Mesenchymal stem cell (in vitro differentiated cells and primary cell): ENCODE measurements around the gene DUSP5.

ENCODE experiments used
- DNase-seq: peaks from one replicate; pipeline ENCODE4 v3.0.0-alpha.2; 2013
- H2AFZ ChIP-seq: one replicate; pipeline ENCODE4 v1.6.1; 2013; ENCODE audit warnings: low read depth, mild to moderate bottlenecking, control low read depth, inconsistent platforms, low read length, moderate library complexity
- H2AK5ac ChIP-seq: 2 replicates; pipeline ENCODE4 v1.6.1; 2013; ENCODE audit warnings: low read length, moderate library complexity, mild to moderate bottlenecking, inconsistent platforms; ENCODE audit not compliant: severe bottlenecking
- H2BK120ac ChIP-seq: one replicate; pipeline ENCODE4 v1.6.1; 2013; ENCODE audit warnings: low read depth, mild to moderate bottlenecking, inconsistent platforms, low read length, moderate library complexity
- H2BK12ac ChIP-seq, 2 experiments: one replicate each; pipeline ENCODE4 v1.6.1; 2013; ENCODE audit warnings: inconsistent platforms in 2 of 2, low read length in 2 of 2, mild to moderate bottlenecking in 2 of 2, moderate library complexity in 2 of 2, control low read depth in 1 of 2
- H2BK15ac ChIP-seq: one replicate; pipeline ENCODE4 v1.6.1; 2013; ENCODE audit warnings: mild to moderate bottlenecking, low read depth, inconsistent platforms; ENCODE audit not compliant: poor library complexity, severe bottlenecking
- H2BK5ac ChIP-seq: 2 replicates; pipeline ENCODE4 v1.6.1; 2013; ENCODE audit warnings: low read depth, mild to moderate bottlenecking, low read length, control low read depth, inconsistent platforms; ENCODE audit not compliant: poor library complexity, severe bottlenecking
- H3K14ac ChIP-seq, 2 experiments: one replicate each; pipeline ENCODE4 v1.6.1; 2013; ENCODE audit warnings: inconsistent platforms in 2 of 2, low read length in 2 of 2, control low read depth in 1 of 2, mild to moderate bottlenecking in 1 of 2, moderate library complexity in 1 of 2
- H3K18ac ChIP-seq, 2 experiments: one replicate each; pipeline ENCODE4 v1.6.1; 2013; ENCODE audit warnings: inconsistent platforms in 2 of 2, low read length in 2 of 2, control low read depth in 1 of 2, low read depth in 1 of 2, mild to moderate bottlenecking in 1 of 2
- H3K23ac ChIP-seq, 2 experiments: one replicate each; pipeline ENCODE4 v1.6.1; 2013; ENCODE audit warnings: inconsistent platforms in 2 of 2, low read length in 2 of 2, mild to moderate bottlenecking in 2 of 2, moderate library complexity in 2 of 2, control low read depth in 1 of 2
- H3K27ac ChIP-seq: 2 replicates; pipeline ENCODE4 v1.5.1; 2013; ENCODE audit warnings: mild to moderate bottlenecking, moderate library complexity, low read length, control low read depth, inconsistent platforms; ENCODE audit not compliant: poor library complexity, severe bottlenecking
- H3K27me3 ChIP-seq, 2 experiments: 2 replicates each; pipeline versions ENCODE4 v1.6.1 to v1.7.0; 2013; ENCODE audit warnings: low read length in 2 of 2, mild to moderate bottlenecking in 2 of 2, moderate library complexity in 2 of 2, control low read depth in 1 of 2, inconsistent platforms in 1 of 2; ENCODE audit not compliant: control insufficient read depth in 1 of 2, insufficient read depth in 1 of 2
- H3K36me3 ChIP-seq, 2 experiments: 2 replicates each; pipeline versions ENCODE4 v1.6.1 to v1.7.0; 2013; ENCODE audit warnings: low read length in 2 of 2, control low read depth in 1 of 2, inconsistent platforms in 1 of 2, low read depth in 1 of 2, mild to moderate bottlenecking in 1 of 2; ENCODE audit not compliant: insufficient read depth in 2 of 2, control insufficient read depth in 1 of 2
- H3K4ac ChIP-seq, 2 experiments: one replicate each; pipeline ENCODE4 v1.6.1; 2013; ENCODE audit warnings: inconsistent platforms in 2 of 2, low read length in 2 of 2, mild to moderate bottlenecking in 2 of 2, moderate library complexity in 2 of 2, control low read depth in 1 of 2, low read depth in 1 of 2
- H3K4me1 ChIP-seq: 2 replicates; pipeline ENCODE4 v1.6.1; 2013; ENCODE audit warnings: low read depth, low read length, control low read depth; ENCODE audit not compliant: control insufficient read depth, insufficient read depth
- H3K4me2 ChIP-seq: 2 replicates; pipeline ENCODE4 v1.6.1; 2013; ENCODE audit warnings: low read length, mild to moderate bottlenecking, inconsistent platforms; ENCODE audit not compliant: poor library complexity, severe bottlenecking
- H3K4me3 ChIP-seq, 2 experiments: 2 replicates each; pipeline versions ENCODE4 v1.5.1 to v1.7.0; 2013; ENCODE audit warnings: low read length in 2 of 2, mild to moderate bottlenecking in 2 of 2, control low read depth in 1 of 2, low read depth in 1 of 2; ENCODE audit not compliant: insufficient read depth in 1 of 2
- H3K79me1 ChIP-seq: replicated peaks from 2 replicates; pipeline ENCODE4 v1.6.1; 2013; ENCODE audit warnings: mild to moderate bottlenecking, control low read depth, low read length, inconsistent platforms; ENCODE audit not compliant: poor library complexity, severe bottlenecking
- H3K9ac ChIP-seq: 2 replicates; pipeline ENCODE4 v1.7.0; 2013; ENCODE audit warnings: mild to moderate bottlenecking, low read length, moderate library complexity
- H3K9me3 ChIP-seq: 2 replicates; pipeline ENCODE4 v1.7.0; 2013; ENCODE audit warnings: mild to moderate bottlenecking, low read length; ENCODE audit not compliant: control insufficient read depth
- H4K8ac ChIP-seq: one replicate; pipeline ENCODE4 v1.6.1; 2013; ENCODE audit warnings: inconsistent platforms, mild to moderate bottlenecking, low read length, moderate library complexity
- H4K91ac ChIP-seq: one replicate; pipeline ENCODE4 v1.6.1; 2013; ENCODE audit warnings: mild to moderate bottlenecking, low read length, inconsistent platforms
- WGBS: methylation state at CpG from one replicate; pipeline ENCODE4 v1.1.7; 2013; ENCODE audit warnings: mixed read lengths; 5-methylcytosine and 5-hydroxymethylcytosine counted together

Gene DUSP5

DNA sequence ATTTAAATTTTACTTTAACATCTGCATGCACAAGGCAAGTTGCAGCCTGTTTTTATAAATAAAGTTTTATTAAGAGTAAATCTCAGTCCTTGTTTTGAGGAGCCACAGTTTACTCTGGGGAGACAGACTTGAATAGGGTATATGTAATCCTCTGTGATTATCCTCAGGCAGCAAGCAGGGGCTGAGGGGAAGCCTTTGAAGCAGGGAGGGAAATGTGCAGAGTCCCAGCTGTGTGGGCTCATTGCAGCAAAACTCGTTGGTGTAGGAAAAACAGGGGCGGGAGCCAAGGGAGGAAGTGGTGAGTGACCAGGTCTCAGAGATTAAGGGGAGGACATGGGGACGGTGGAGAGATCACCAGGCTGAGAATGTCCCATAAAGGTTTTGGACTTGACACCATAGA, 35.4 kb downstream of the DUSP5 start:
- no peaks in the 10 kb centered on the region for H3K36me3 ChIP-seq
- peak overlapping the region; percentile 15 for H2AK5ac ChIP-seq
- no peak overlapping the region for H3K18ac ChIP-seq
- no peak overlapping the region for H2BK12ac ChIP-seq
- no peak overlapping the region for H3K4me3 ChIP-seq
- no peaks in the 10 kb centered on the region for H3K79me1 ChIP-seq
- no peaks in the 10 kb centered on the region for H3K27me3 ChIP-seq
- H3K4ac ChIP-seq = no peak overlapping the region
- H2BK5ac ChIP-seq = no peak overlapping the region
- no peak overlapping the region for H4K91ac ChIP-seq
- 15% methylated on average over 3 of the region's 3 CpGs for WGBS
- H3K14ac ChIP-seq = no peak overlapping the region
- no peak overlapping the region for H3K23ac ChIP-seq
- no peak for DNase-seq
- H2BK15ac ChIP-seq = no peak overlapping the region
- no peaks in the 10 kb centered on the region for H3K9me3 ChIP-seq
- H3K27ac ChIP-seq = no peak overlapping the region
- no peak overlapping the region for H3K9ac ChIP-seq
- H3K4me2 ChIP-seq = no peak overlapping the region
- no peak overlapping the region for H4K8ac ChIP-seq
- no peak overlapping the region for H2AFZ ChIP-seq
- H3K4me1 ChIP-seq = peaks cover 20% of the 10 kb centered on the region
- no peak overlapping the region for H2BK120ac ChIP-seq

- H4K8ac ChIP-seq = no peak overlapping the region
- 97% methylated on average over 2 of the region's 2 CpGs for WGBS
Observed at GRCh38 chr10:110534571-110534970, 36.9 kb downstream of the DUSP5 start.

DNA sequence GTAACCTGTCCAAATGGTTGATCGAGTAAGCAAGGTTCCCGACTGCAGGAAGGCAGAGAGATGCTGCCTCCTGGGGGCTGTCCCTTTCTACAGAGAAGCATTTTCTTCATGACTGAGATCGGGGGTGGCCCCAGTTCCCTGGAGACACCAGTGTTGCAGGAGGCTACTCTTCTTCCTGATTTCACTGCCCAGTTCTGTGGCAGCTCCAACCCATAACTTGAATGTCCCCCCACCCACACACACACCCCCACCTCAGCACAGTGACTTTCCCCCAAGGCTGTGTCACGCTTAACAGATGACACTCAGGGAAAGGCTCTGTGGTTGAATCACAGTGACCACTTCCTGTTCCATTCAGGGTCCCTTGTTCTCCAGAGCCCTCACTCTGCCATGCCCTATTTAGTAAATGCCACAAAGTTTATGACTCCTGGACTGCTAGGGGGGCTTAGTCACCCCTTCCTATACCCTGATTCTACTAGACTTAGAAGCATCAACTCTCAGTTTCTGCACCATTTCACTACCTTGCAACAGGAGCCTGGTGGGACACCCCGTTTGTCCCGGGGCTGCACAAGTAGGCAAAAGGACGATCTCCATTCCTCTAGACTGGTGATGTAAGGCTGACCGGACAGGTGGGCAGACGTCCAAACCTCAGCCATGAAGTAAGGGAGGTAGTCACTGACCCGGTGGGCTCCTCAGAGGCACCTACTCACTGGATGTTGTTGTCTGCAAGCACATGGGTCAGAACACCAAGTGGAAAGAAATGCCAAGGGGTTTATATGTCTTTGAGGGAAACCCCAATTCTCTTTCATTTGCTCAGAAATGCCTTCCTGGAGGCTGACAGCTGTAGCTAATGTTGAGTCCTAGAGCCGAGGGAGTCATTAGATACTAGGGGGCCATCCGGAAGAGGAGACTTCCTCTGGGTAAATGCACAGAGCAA, 38.5 kb downstream of the DUSP5 start:
- no peaks in the 10 kb centered on the region for H3K9me3 ChIP-seq
- peak overlapping the region in 1 of 2 experiments; percentile 50 for H3K18ac ChIP-seq
- no peak overlapping the region for H4K8ac ChIP-seq
- H2BK15ac ChIP-seq = no peak overlapping the region
- no peak overlapping the region for H3K4ac ChIP-seq
- H3K4me1 ChIP-seq = peaks cover 7% of the 10 kb centered on the region
- H3K23ac ChIP-seq = no peak overlapping the region
- H3K4me3 ChIP-seq = no peak overlapping the region
- H3K27ac ChIP-seq = no peak overlapping the region
- H2BK12ac ChIP-seq = no peak overlapping the region
- H3K4me2 ChIP-seq = no peak overlapping the region
- no peaks in the 10 kb centered on the region for H3K27me3 ChIP-seq
- no peaks in the 10 kb centered on the region for H3K36me3 ChIP-seq
- no peak overlapping the region for H3K9ac ChIP-seq
- DNase-seq = peak; percentile 49
- H4K91ac ChIP-seq = no peak overlapping the region
- no peak overlapping the region for H3K14ac ChIP-seq
- H2BK120ac ChIP-seq = no peak overlapping the region
- no peak overlapping the region for H2AFZ ChIP-seq
- no peaks in the 10 kb centered on the region for H3K79me1 ChIP-seq
- WGBS = 43% methylated on average over 12 of the region's 12 CpGs
- no peak overlapping the region for H2BK5ac ChIP-seq
- H2AK5ac ChIP-seq = no peak overlapping the region

More at GRCh38 chr10:110534571-110534970, 36.9 kb downstream of the DUSP5 start:
- no peak overlapping the region for H3K9ac ChIP-seq
- no peak overlapping the region for H2BK120ac ChIP-seq
- no peak overlapping the region for H3K14ac ChIP-seq
- peaks cover 16% of the 10 kb centered on the region for H3K4me1 ChIP-seq
- H4K91ac ChIP-seq = no peak overlapping the region
- H3K79me1 ChIP-seq = no peaks in the 10 kb centered on the region
- no peaks in the 10 kb centered on the region for H3K27me3 ChIP-seq
- no peaks in the 10 kb centered on the region for H3K9me3 ChIP-seq
- DNase-seq = no peak
- no peak overlapping the region for H3K4ac ChIP-seq
- no peak overlapping the region for H3K18ac ChIP-seq
- H2BK12ac ChIP-seq = no peak overlapping the region
- no peak overlapping the region for H2AFZ ChIP-seq
- H3K27ac ChIP-seq = no peak overlapping the region
- H3K36me3 ChIP-seq = no peaks in the 10 kb centered on the region
- H2BK15ac ChIP-seq = no peak overlapping the region
- H2AK5ac ChIP-seq = no peak overlapping the region
- H2BK5ac ChIP-seq = no peak overlapping the region
- no peak overlapping the region for H3K23ac ChIP-seq
- H3K4me3 ChIP-seq = no peak overlapping the region
- H3K4me2 ChIP-seq = no peak overlapping the region

DNA sequence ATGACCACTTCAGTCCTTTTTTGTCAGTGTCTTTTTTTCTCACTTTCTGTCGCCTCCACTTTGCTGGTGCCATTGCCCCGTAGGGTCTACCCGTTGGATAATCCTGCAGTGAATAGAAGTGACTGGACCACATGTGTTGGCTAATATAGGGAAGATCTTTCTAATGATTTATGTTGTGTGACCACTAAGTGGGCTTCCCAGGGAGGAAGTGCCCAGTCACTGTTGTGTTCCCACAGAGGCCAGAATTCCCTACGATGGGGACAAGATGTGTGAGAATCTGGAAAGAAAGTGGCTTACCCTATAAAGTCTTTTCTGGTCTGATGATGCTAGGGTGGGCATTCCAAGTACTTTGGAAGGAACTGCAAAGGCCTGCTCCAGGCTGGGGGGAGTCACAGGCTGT, 41.4 kb downstream of the DUSP5 start:
- Histone ChIP-seq H3K14ac (no peak overlapping the region), H2BK120ac (no peak overlapping the region), H3K4me1 (peaks cover 7% of the 10 kb centered on the region), H3K18ac (no peak overlapping the region), H3K27ac (no peak overlapping the region), H2BK15ac (no peak overlapping the region), H4K91ac (no peak overlapping the region), H3K36me3 (no peaks in the 10 kb centered on the region), H3K4me3 (no peak overlapping the region), H2BK5ac (no peak overlapping the region), H4K8ac (no peak overlapping the region), H3K4me2 (no peak overlapping the region), H3K27me3 (no peaks in the 10 kb centered on the region), H3K9ac (no peak overlapping the region), H3K23ac (no peak overlapping the region), H3K79me1 (no peaks in the 10 kb centered on the region), H3K4ac (no peak overlapping the region), H2AK5ac (no peak overlapping the region), H2AFZ (no peak overlapping the region), H3K9me3 (no peaks in the 10 kb centered on the region), H2BK12ac (no peak overlapping the region)
- DNase-seq = no peak
- WGBS = 85% methylated on average over 4 of the region's 4 CpGs
